ENCODE measurements around the gene HCRTR1.

HCRTR1 gene

DNA sequence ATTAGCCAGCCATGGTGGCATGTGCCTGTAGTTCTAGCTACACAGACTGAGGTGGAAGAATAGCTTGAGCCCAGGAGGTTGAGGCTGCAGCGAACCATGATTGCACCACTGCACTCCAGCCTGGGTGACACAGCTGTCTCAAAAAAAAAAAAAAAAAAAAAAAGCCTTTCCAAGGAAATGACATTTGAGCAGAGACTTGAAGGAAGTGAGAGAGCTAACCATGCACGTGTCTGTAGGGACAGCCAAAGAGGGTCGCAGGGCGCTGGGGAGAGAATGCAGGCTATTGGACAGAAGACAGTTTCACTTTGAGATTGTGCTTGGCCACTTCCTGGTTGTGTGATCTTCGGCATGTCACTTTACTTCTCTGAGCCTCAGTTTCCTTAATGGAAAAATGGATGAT, 6.8 kb downstream of the HCRTR1 start:
- TF ChIP-seq, protein P1, sequence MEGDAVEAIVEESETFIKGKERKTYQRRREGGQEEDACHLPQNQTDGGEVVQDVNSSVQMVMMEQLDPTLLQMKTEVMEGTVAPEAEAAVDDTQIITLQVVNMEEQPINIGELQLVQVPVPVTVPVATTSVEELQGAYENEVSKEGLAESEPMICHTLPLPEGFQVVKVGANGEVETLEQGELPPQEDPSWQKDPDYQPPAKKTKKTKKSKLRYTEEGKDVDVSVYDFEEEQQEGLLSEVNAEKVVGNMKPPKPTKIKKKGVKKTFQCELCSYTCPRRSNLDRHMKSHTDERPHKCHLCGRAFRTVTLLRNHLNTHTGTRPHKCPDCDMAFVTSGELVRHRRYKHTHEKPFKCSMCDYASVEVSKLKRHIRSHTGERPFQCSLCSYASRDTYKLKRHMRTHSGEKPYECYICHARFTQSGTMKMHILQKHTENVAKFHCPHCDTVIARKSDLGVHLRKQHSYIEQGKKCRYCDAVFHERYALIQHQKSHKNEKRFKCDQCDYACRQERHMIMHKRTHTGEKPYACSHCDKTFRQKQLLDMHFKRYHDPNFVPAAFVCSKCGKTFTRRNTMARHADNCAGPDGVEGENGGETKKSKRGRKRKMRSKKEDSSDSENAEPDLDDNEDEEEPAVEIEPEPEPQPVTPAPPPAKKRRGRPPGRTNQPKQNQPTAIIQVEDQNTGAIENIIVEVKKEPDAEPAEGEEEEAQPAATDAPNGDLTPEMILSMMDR (conservative IDR thresholded peaks at IDR 0.05; ENCODE audit: low read depth, low read length): no peak
- DNase-seq (ENCODE audit: low read depth): no peak
- no peak overlapping the region for H3K4me3 ChIP-seq (ENCODE audit: low read depth, low read length)

DNA sequence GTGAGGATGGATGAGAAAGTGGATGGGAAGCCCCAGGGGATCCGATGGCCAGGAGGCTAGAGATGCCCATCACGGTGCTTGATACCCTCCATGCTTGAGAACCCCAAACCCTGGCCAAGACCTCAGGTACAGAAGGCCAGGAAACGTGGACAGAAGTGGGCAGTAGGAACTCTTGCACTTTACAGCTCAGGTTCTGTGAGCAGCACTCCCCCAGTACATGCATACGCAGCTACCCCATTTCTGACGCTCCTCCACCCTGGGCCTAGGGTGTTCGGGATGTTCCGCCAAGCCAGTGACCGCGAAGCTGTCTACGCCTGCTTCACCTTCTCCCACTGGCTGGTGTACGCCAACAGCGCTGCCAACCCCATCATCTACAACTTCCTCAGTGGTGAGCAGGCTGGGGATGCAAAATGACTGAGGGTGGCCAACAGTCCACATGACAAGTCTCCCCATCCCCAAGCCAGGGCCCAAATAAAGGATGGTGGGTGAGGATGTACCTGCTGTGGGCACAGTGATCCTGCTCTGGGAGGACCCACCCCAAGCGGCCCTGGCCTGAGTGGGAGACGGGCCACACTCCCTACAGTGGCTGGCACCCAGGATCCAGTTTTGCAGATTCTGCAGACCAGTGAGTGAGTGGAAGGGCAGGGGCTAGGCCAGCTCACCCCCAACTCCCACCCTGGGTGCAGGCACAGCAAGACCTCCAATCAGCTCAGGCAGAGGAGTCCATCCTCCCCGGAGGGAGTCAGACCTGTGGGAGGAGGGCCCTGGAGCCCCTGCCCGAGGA, 7.4 kb downstream of the HCRTR1 start:
- H3K4me3 ChIP-seq (ENCODE audit: low read depth, low read length): no peak overlapping the region
- DNase-seq (ENCODE audit: low read depth): no peak
- TF ChIP-seq, protein P1 (conservative IDR thresholded peaks at IDR 0.05; ENCODE audit: low read depth, low read length): no peak

DNA sequence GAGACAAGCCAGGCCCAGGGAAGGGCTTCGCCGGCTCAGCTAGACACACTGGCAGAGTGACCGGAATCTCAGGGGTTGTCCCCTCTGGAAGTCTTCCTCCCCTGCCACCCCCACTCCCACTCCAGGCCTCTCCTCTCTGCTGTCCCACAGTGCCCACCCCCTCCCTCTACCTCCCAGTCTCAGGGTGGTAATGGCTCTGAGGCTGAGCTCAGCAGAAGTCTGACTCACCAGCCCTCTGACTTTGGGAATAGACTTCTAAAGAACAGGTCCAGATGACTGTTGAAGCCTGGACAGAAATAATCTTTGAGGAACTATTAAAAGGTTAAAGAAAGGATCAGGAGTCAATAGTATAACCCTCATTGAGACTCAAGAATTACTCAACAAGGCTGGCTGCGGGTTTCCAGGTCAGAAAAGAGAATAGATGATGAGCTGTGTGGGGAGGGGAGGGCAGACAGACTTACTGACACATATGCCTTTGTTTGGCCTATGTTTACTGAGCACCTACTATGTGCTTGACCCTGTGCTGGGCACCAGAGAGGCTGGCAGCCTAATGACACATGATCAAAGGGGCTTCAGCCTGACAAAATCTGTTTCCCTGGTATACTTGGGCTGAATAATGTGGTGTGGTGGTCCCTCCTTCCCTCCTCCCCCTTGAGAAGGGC, 8.2 kb downstream of the HCRTR1 start:
- H3K4me3 ChIP-seq (ENCODE audit: low read depth, low read length): no peak overlapping the region
- TF ChIP-seq, protein P1 (conservative IDR thresholded peaks at IDR 0.05; ENCODE audit: low read depth, low read length): no peak
- DNase-seq (ENCODE audit: low read depth): peak; percentile 62

DNA sequence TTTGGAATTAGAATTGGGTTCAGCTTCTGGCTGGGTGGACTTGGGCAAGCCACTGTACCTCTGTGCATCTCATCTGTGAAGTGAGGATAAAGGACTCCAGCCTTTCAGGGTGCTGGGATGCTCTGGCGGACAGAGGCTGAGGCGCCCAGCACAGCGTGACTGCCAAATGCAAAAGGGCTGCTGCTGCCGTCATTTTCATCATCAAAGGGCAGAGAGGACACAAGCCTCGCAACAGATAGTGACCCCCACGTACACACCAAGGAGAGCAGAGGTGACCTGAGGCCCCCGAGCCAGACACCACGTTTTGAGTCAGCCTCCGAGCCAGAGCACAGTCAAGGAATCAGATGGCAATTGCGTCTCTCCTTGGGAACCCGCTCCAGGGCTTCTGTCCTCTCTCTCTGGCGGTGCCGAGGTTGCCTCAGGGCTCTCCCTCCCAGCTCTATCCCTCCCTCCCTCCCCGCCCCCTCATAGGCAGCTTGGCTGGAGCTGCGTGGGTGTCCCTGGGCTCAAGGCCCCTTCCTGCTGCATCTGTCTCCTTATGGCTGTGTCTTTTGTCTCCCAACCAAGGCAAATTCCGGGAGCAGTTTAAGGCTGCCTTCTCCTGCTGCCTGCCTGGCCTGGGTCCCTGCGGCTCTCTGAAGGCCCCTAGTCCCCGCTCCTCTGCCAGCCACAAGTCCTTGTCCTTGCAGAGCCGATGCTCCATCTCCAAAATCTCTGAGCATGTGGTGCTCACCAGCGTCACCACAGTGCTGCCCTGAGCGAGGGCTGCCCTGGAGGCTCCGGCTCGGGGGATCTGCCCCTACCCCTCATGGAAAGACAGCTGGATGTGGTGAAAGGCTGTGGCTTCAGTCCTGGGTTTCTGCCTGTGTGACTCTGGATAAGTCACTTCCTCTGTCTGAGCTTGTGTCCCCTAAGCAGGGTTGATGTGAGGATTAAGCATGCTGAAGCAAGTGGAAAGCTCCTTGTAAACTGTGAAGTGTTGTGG, 9.0 kb downstream of the HCRTR1 start:
- H3K4me3 ChIP-seq (ENCODE audit: low read depth, low read length): no peak overlapping the region
- TF ChIP-seq, protein P1 (conservative IDR thresholded peaks at IDR 0.05; ENCODE audit: low read depth, low read length): no peak
- no peak for DNase-seq (ENCODE audit: low read depth)

DNA sequence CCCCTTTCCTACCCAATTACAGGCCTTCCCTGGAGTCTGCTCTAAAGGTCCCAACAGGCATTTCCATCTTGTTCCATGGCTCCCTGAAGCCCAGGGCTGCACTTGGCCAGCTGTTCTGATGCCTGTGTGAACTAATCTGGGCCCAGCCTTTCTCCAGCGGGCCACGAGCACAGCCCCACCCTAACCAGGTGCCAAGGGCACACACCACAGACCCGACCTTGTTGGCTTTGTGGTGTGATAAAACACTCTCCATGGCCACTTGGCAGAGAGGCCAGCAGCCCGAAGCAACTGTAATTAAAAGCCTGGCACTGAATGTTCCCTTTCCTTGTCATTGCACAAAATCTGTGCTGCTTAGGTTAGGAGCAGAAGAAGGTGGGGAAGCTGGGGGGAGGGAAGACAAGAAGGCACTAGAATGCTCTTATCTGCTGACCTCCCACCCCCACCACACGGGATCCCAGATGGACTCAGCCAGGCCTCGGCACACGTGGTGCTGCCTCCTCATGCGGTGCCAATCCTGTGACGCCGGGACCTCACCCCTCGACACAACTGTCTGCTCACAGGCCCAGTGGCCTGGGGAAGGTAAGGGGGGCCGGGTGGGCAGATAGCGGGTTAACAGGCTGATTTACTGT, 9.9 kb downstream of the HCRTR1 start:
- TF ChIP-seq, protein P1 (conservative IDR thresholded peaks at IDR 0.05; ENCODE audit: low read depth, low read length): no peak
- H3K4me3 ChIP-seq (ENCODE audit: low read depth, low read length): no peak overlapping the region
- DNase-seq (ENCODE audit: low read depth): no peak

DNA sequence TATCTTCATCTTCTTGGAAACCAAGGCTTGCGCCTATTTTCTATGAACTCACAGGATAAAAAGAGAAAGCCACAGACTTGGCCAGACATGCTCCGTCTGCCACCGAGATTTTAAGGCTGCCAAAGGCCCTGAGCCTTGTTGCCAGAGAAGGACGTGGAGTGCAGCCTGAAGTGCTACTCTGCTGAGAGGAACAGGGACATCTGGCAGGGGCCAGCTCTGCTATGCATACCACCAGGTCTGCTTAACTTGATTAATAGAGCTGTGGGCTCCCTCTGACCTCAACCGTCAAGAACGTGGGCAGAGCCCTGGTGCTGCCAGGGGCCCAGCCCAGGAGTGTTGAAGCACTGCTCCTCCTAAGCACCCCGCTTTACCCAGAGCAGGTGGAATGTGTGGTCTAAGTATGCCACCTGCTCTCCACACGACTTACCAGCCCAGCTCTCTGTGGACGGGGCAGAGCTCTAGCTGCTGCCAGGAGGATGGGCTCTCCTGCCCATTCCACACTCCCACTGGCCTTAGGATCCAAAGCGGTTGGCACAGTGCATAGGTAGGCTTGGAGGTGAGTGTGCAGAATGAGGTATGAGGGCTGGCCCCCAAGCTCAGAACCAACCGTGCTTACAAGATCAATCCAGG, 10.6 kb downstream of the HCRTR1 start:
- TF ChIP-seq, protein P1 (conservative IDR thresholded peaks at IDR 0.05; ENCODE audit: low read depth, low read length): no peak
- H3K4me3 ChIP-seq (ENCODE audit: low read depth, low read length): no peak overlapping the region
- DNase-seq (ENCODE audit: low read depth): no peak

All from choroid plexus epithelial cell (primary cell).